ENCODE results near the gene NDUFC1. TPM values are rescaled to one million over a fixed set of nuclear protein-coding genes. Genes with fewer than 3 reads are reported as not detected.

The NDUFC1 gene
- total RNA-seq, 4 donors from 2014 or later = 37.2 to 53.6 (median 46.8) TPM

- WGBS, 2 donors = 0% methylated on average over 49 to 50 of the region's 61 CpGs
- peak within 1 kb of the TSS; percentile 95 for H3K4me3 ChIP-seq (ENCODE audit: low read depth, poor library complexity, severe bottlenecking)
- TF ChIP-seq POLR2A (IDR thresholded peaks at IDR 0.05) (no peak), CTCF (IDR thresholded peaks at IDR 0.05) (no peak)
- peak; percentile 97 to 99 for DNase-seq (ENCODE audit: low spot score in 2 of 2)
- intact Hi-C loops (cut with DNase I; ENCODE audit: low total_unique reads) = no loop called here
These were observed 1.0 kb downstream of the NDUFC1 start, which contains the start of gene NAA15 for GRCh38 chr4:139301113-139301820. Gene NAA15, plus strand, starts transcription at chr4:139301505. Its CDS starts 273 bp downstream, at chr4:139301778.

GRCh38 chr4:139300431-139301112 lies 1.7 kb downstream of the NDUFC1 start:
- intact Hi-C loops (cut with DNase I; ENCODE audit: low total_unique reads) = no loop called here
- 3 to 4% methylated on average over 16 of the region's 16 CpGs for WGBS, 2 donors
- TF ChIP-seq CTCF (IDR thresholded peaks at IDR 0.05) = no peak
- TF ChIP-seq POLR2A (IDR thresholded peaks at IDR 0.05) = no peak
- DNase-seq (ENCODE audit: low spot score in 2 of 2) = no peak
- H3K4me3 ChIP-seq (ENCODE audit: low read depth, poor library complexity, severe bottlenecking) = peak overlapping the region; percentile 36

DNA sequence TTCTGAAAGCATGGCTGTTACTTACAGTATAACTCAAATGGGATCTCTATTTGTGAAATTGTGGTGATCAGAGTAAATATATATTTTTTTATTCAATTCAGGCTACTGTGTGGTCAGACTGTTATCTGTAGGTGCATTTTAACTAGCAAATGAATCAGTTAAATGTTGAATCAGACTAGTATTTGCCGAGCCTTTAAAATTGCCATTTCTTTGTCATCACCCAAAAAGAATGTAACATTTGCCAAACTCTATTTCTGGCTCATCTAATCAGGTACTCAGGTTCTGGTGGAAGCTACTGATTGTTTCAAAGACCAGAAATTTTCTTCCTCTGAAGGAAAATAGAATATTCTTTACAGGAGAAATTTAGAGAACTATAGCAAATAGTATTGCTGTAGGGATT lies 2.7 kb downstream of the NDUFC1 start:
- intact Hi-C loops (cut with DNase I; ENCODE audit: low total_unique reads) = loop anchor here (5.0 kb wide), 1 partner anchor 67 kb away; no protein-coding TSS in a partner anchor
- no peak overlapping the region for H3K4me3 ChIP-seq (ENCODE audit: low read depth, poor library complexity, severe bottlenecking)
- TF ChIP-seq CTCF (IDR thresholded peaks at IDR 0.05) (no peak), POLR2A (IDR thresholded peaks at IDR 0.05) (no peak)
- 44 to 55% methylated on average over 1 of the region's 1 CpG for WGBS, 2 donors
- DNase-seq (ENCODE audit: low spot score in 2 of 2) = no peak

DNA sequence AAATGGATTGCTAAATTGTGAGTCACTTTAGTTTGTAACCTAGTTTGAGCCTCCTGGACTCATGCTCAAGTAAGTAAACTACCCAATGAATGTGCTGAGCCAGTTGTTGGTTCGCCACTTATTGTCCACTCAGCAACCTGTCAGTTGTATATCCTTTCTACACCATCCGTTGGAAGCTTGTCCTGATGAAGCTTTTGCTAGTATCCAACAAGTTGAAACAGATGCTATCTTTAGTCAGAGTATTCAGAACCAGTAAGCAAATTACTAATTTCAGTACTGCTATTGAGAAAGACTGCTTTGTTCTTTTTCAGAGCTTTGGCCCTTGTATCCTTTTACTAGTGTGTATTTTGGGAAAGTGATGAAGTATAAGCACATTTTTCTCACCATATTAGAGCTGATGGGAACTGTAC lies 5.3 kb downstream of the NDUFC1 start:
- DNase-seq (ENCODE audit: low spot score in 2 of 2) = no peak
- WGBS, 2 donors = 54 to 69% methylated on average over 2 of the region's 2 CpGs
- intact Hi-C loops (cut with DNase I; ENCODE audit: low total_unique reads) = loop anchor here (5.0 kb wide), 1 partner anchor 65 kb away; no protein-coding TSS in a partner anchor
- H3K4me3 ChIP-seq (ENCODE audit: low read depth, poor library complexity, severe bottlenecking) = no peak overlapping the region
- TF ChIP-seq POLR2A (IDR thresholded peaks at IDR 0.05) (no peak), CTCF (IDR thresholded peaks at IDR 0.05) (no peak)

GRCh38 chr4:139295942-139296299 lies 6.4 kb downstream of the NDUFC1 start:
- intact Hi-C loops (cut with DNase I; ENCODE audit: low total_unique reads) = loop anchor here (5.0 kb wide), 1 partner anchor 64 kb away; no protein-coding TSS in a partner anchor
- WGBS, 2 donors = 4 to 7% methylated on average over 6 of the region's 6 CpGs
- no peak overlapping the region for H3K4me3 ChIP-seq (ENCODE audit: low read depth, poor library complexity, severe bottlenecking)
- TF ChIP-seq POLR2A (IDR thresholded peaks at IDR 0.05) (no peak), CTCF (IDR thresholded peaks at IDR 0.05) (no peak)
- DNase-seq (ENCODE audit: low spot score in 2 of 2) = no peak

All from lower leg skin (tissue), 4 donors.